NCI-H526 (cell line): Measurements from ENCODE around the gene GCA.

Experiments
- DNase-seq, 2 experiments: peaks; one replicate each; lab custom pipeline; 2025; lab: John Stamatoyannopoulos, UW

GCA gene

GRCh38 chr2:162343824-162344616 lies at the start of gene GCA:
Gene GCA, plus strand, starts transcription at chr2:162344132. Its CDS starts 117 bp downstream, at chr2:162344249.
- DNase-seq, result peak; percentile 95 to 98

- no peak for DNase-seq
These were observed 48.9 kb upstream of the GCA start for GRCh38 chr2:162295009-162295408.

GRCh38 chr2:162297925-162298552 lies 45.9 kb upstream of the GCA start:
- peak; percentile 71 to 84 for DNase-seq

DNA sequence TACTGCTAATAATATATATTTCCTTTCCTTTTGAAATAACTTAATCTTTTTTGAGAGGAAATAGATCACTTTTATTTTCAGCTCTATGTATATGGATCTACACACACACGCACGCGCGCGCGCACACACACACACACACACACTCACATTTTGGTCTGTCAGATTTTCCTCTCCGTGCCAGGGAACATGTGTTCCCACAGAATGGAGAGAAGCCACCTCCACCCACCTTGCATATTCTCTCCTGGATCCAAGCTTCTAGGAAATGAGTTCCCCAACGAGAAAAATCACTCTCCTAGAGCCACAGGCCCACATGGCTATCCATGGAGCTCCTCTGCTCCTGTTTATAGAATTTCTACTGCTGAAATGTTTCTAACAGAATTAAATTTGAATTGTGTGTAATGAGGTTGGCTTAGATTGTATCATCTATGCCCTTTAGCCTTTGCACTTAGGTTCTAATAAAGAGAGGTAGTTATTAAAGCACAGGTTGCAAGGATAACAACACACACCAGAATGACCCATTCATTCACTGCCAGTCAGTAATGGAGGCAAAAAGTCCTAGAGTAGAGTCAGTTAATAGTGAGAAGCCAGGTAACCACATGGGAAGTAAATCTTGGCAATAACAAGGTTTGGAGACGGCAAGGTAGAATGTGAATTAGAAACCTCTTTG lies 45.1 kb upstream of the GCA start:
- no peak for DNase-seq

GRCh38 chr2:162300266-162300665 lies 43.7 kb upstream of the GCA start:
- DNase-seq, result no peak

DNA sequence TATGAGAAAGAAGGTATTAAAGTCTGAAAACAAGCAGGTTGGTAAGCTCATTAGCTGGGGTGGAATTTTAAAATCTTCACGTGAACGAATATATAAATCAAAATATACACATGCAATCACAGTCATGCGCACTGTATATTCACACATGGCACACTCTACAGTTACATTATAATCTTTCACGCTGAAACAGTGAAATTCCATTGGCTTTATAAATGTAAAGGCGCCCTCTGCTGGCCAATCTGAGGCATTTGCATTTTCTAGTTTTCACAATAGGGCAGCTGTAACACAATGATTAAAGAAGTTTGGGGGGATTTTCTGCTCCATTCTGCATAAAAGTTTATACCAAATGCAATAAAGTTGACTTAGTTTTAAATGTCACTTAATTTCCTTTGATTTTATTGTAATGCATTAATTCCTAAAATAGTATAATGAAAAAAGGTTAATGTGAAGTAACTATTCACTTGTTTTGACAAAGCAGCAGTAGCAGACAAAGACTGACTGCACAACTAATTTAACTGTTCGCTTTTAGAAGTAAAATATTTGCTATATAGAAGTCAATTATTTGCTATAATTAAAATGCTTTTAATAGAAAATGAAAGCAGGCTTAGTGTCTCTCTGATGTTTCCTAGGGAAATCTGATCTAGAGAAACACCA lies 42.7 kb upstream of the GCA start:
- peak in 1 of 2 experiments; percentile 78 for DNase-seq

- no peak for DNase-seq
These were observed 42.1 kb upstream of the GCA start for GRCh38 chr2:162301877-162302276.

DNA sequence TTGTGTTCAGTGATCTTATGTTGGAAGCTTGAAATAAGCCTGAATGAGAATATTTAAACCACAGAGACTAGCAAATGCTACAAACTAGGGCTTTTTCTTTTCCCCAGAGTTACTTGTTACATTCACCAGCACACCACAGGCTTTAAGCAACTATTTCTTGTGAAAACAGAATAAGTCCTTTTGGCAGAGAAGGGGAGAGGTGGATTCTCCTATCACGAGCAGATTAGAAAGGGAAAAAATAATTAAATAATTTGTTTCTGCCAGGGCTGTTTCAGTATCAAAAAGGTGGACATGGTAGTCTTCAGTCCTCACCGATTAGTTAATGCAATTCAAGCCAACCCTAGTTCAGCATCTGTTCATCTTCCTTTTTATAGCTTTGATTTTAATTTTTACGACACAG lies 38.0 kb upstream of the GCA start:
- no peak for DNase-seq

DNA sequence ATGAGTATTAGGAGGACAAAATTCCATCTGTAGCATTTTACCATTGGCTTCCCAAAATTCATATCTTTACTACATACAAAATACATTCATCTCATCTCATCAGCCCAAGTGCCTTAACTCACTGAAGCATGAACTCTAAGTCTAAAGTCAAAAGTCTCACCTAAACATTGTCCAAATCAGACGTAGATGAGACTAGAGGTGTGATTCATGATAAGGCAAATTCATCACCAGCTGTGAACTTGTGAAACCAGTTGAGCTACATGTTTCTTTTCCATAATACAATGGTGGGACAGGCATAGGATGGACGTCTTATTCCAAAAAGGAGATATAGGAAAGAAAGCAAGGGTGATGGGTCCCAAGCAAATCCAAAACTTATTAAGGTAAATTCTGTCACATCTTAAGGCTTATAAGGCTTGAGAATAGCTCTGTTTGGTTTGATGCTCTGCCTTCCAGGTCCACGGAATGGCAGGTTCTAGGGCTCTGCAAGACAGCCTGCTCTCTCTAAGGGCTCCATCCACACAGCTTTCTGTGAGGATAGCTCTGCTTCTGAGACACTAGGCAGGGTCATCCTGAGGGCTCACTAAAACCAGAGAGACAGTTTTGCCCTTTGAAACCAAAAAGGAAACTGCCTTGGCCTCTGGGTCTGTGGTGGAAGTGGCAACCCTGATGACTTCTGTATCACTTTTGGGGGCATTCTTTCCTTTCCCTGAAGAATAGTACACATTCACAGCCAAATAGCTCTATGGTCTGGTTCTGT lies 35.0 kb upstream of the GCA start:
- DNase-seq, result no peak

- DNase-seq, result no peak
These were observed 31.1 kb upstream of the GCA start for GRCh38 chr2:162312853-162313252.

DNA sequence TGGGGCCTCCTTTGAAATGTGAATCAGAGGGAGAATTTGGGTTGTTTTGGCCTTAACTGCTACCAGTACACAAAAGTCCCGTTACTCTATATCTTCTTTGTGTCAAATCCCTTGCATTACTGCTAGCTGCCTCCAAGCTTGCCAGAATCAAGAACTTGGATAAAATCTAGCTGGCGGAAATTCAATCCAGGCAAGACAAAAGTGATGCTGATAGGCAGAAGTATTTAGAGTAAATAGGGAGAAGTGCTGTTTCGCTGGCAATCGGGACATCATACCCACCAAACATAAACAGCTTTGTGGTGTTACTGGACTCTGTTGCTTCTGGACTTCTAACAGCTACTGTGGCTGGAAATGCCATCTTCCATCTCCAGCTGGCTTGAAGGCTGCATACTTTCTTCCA lies 28.0 kb upstream of the GCA start:
- no peak for DNase-seq

DNA sequence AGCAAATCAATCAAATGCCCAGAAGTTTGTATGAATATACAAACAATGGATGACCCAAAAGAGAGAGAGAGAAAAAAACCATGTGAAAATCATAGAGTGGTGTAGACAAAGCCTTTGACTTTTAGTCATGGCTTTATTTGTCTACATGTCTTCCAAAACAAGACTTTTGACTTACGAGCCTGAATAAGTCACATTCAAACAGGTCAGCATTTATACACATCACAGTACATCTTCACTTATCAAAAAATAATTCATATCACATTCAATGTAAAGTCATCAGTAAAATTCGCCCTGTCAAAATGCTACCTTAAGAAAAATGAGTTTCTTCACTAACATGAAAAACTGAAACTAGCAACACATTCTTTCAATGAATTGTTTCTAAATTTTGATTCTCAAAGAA lies 27.3 kb upstream of the GCA start:
- no peak for DNase-seq

DNA sequence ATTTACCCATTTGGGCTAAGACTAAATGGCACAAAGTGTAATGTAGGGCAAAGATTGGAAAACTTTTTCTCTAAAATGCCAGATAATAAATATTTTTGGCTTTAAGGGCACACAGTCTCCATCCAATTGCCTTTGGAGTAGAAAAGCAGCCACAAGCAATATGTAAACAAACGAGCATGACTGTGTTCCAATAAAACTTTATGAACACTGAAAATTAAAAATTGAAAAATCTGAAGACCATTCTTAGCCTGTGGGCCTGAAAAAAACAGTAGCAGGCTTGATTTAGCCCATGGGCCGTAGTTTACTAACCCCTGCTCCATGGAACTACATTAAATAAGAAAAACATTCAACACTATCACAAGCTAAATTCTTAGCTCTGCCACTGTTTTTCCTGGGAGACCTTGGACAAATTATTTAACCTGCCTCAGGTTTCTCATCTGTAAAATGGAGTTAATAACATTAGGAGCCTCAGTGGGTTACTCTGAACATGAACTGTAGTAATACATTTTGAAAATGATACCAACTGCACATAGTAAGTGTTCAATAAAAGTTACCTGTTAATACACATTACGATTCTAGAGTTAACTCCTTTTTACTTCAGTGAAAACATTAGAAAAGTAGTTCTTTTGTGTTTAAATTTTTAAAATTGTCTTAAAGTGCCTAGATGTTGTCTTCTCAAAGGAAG lies 26.7 kb upstream of the GCA start:
- no peak for DNase-seq

DNA sequence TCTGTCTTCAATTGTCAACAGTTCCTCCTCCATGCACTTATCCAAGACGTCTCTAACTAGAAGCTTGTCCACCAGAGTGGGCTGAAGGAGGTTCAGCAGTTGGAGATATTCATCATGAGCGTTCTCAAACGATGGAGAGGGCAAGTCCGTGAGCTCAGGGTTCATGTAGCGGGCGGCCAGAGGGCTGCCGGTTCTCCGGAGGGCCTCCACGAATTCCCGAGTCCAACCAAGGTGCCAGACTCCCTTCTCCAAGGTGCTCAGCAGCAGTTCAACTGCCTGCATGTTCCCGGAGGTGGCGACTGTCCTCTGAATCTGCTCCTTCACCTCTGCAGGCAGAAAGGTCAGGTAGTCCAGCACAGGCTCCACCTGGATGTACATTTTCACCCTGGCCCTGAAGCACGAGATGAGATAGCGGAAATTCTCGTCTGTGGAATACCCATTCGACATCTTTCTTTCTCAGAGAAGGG lies 26.0 kb upstream of the GCA start:
- no peak for DNase-seq

- peak; percentile 66 to 79 for DNase-seq
These were observed 25.4 kb upstream of the GCA start, which contains the start of gene IFIH1 for GRCh38 chr2:162318328-162319180. Gene IFIH1, minus strand, starts transcription at chr2:162318684. Its CDS starts 377 bp downstream, at chr2:162318307.

DNA sequence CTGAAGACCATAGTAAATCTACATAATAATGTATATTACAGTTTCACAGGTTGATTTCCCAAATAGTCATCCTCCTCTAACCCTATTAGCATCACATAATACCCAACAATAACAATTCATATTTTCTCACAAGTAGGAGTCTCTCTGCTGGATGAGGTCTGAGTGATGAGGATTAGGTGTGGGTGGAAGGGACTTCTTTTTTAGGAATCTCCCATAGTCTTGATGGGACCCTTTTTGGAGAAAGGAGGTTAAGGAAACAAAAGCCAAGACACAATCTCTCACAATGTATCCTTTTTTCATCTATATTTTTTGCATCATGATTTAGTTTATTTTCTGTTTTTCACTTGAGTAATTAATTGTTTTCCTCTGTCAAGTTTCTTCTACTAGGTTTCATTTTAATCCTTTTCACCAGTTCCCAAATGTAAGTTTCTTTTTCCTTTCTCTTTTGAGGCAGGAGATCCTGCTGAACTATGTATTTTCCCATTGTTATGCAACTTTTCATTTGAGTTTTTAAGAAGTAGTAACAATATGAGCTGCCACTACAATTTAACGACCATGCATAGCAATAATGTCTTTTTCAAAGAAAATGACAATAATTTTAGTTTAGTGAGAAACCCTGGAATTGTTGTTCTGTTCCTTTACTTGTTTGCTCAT lies 22.9 kb upstream of the GCA start:
- DNase-seq, result no peak

DNA sequence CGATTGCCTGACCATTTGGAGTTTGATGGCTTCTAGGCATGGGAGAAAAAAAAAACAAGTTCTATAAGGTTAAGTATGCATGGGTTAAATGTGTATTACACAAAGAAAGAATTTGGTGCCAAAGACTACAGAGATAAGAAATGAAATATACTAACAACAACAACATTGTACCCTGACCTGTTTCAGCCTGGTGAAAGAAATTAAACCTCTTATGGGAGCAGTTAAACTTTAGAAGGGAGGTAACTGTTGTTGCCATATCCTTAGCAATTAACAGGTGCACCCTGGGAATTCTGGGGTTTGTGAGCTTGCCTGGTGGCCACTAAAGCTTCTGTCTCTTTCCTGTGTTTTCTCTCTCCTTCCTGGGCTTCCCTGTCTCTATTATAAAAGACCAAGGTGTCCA lies 19.0 kb upstream of the GCA start:
- no peak for DNase-seq

GRCh38 chr2:162327134-162327769 lies 16.7 kb upstream of the GCA start:
- DNase-seq, result peak in 1 of 2 experiments; percentile 20

DNA sequence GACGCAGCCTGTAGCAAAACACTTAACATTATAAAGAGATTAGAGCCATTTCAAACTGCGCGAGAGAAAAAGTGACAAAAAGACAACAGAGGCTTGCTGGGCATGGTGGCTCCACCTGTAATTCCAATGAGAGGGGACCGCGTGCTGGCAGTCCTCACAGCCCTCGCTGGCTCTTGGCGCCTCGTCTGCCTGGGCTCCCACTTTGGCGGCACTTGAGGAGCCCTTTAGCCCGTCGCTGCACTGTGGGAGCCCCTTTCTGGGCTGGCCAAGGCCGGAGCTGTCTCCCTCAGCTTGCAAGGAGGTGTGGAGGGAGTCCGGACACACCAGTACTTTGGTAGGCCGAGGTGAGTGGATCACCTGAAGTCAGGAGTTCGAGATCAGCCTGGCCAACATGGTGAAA lies 16.1 kb upstream of the GCA start:
- DNase-seq, result no peak
